HG03354 (cell line): ENCODE results near the gene RAB34.

Source experiments
- ATAC-seq: cut with Tn5 transposase; IDR thresholded peaks from one replicate; pipeline ENCODE4 v1.9.1; 2021; ENCODE audit warnings: mild to moderate bottlenecking; ENCODE audit not compliant: unreplicated experiment, poor library complexity, severe bottlenecking

RAB34 gene

GRCh38 chr17:28717578-28718332, at the start of gene RAB34:
Gene RAB34 (minus strand): TSS chr17:28717868. CDS start chr17:28717266, 602 bp downstream.
- no peak for ATAC-seq

- ATAC-seq = no peak
These were observed 47.4 kb upstream of the RAB34 start for GRCh38 chr17:28765038-28765437.

- peak; percentile 36 for ATAC-seq
These were observed 46.2 kb upstream of the RAB34 start for GRCh38 chr17:28763804-28764266.

- peak; percentile 68 for ATAC-seq
These were observed 45.6 kb upstream of the RAB34 start for GRCh38 chr17:28763137-28763799.

- ATAC-seq = no peak
These were observed 43.2 kb upstream of the RAB34 start for GRCh38 chr17:28760601-28761562.

- no peak for ATAC-seq
These were observed 41.7 kb upstream of the RAB34 start for GRCh38 chr17:28759256-28759865.

- ATAC-seq = no peak
These were observed 40.9 kb upstream of the RAB34 start for GRCh38 chr17:28758411-28759121.

- ATAC-seq = no peak
These were observed 38.6 kb upstream of the RAB34 start for GRCh38 chr17:28756049-28756804.

- no peak for ATAC-seq
These were observed 37.8 kb upstream of the RAB34 start for GRCh38 chr17:28755486-28755885.

GRCh38 chr17:28751600-28752366, 34.1 kb upstream of the RAB34 start:
- no peak for ATAC-seq

GRCh38 chr17:28750178-28751047, 32.7 kb upstream of the RAB34 start:
- ATAC-seq = peak; percentile 77

GRCh38 chr17:28749516-28750177, 32.0 kb upstream of the RAB34 start:
- ATAC-seq = no peak

- ATAC-seq = no peak
These were observed 31.3 kb upstream of the RAB34 start for GRCh38 chr17:28748852-28749515.

- no peak for ATAC-seq
These were observed 30.4 kb upstream of the RAB34 start for GRCh38 chr17:28747801-28748750.
